Stimulated activated CD8-positive, alpha-beta memory T cell treated with anti-CD3 and anti-CD28 coated beads, Interleukin-4, amount 100 ng/mL, for 24 hours (primary cell): Measurements from ENCODE around the gene ACAD11.

Source experiments
- DNase-seq: peaks from one replicate; pipeline ENCODE4 v3.0.0-alpha.2; 2020; ENCODE audit warnings: low read depth

Gene ACAD11

GRCh38 chr3:132555306-132556035 is 104.1 kb downstream of the ACAD11 start:
- DNase-seq, result no peak

GRCh38 chr3:132554437-132554836 is 105.2 kb downstream of the ACAD11 start:
- DNase-seq, result no peak

GRCh38 chr3:132553826-132554225 is 105.8 kb downstream of the ACAD11 start:
- no peak for DNase-seq

- DNase-seq, result no peak
Observed at GRCh38 chr3:132550579-132551305, 108.9 kb downstream of the ACAD11 start.

GRCh38 chr3:132549890-132550578 is 109.6 kb downstream of the ACAD11 start:
- no peak for DNase-seq

- no peak for DNase-seq
Observed at GRCh38 chr3:132549169-132549568, 110.4 kb downstream of the ACAD11 start.

- no peak for DNase-seq
Observed at GRCh38 chr3:132545471-132545870, 114.1 kb downstream of the ACAD11 start.

- DNase-seq, result no peak
Observed at GRCh38 chr3:132544130-132544529, 115.5 kb downstream of the ACAD11 start.

GRCh38 chr3:132543011-132543739 is 116.4 kb downstream of the ACAD11 start:
- DNase-seq, result no peak

GRCh38 chr3:132542577-132542976 is 117.0 kb downstream of the ACAD11 start:
- DNase-seq, result no peak

GRCh38 chr3:132539681-132540080 is 119.9 kb downstream of the ACAD11 start:
- DNase-seq, result no peak

- DNase-seq, result no peak
Observed at GRCh38 chr3:132538072-132538471, 121.5 kb downstream of the ACAD11 start.

GRCh38 chr3:132537297-132537696 is 122.3 kb downstream of the ACAD11 start:
- DNase-seq, result no peak

GRCh38 chr3:132536442-132537153 is 123.0 kb downstream of the ACAD11 start:
- DNase-seq, result no peak

- DNase-seq, result peak; percentile 15
Observed at GRCh38 chr3:132535575-132536441, 123.8 kb downstream of the ACAD11 start.

- DNase-seq, result no peak
Observed at GRCh38 chr3:132530624-132531023, 129.0 kb downstream of the ACAD11 start.

- DNase-seq, result no peak
Observed at GRCh38 chr3:132522353-132522752, 137.3 kb downstream of the ACAD11 start.

GRCh38 chr3:132521901-132522300 is 137.7 kb downstream of the ACAD11 start:
- DNase-seq, result no peak

GRCh38 chr3:132519914-132520313 is 139.7 kb downstream of the ACAD11 start:
- DNase-seq, result no peak

GRCh38 chr3:132517311-132517710 is 142.3 kb downstream of the ACAD11 start:
- no peak for DNase-seq

- no peak for DNase-seq
Observed at GRCh38 chr3:132513057-132513456, 146.6 kb downstream of the ACAD11 start.
